Stimulated activated CD8-positive, alpha-beta memory T cell treated with anti-CD3 and anti-CD28 coated beads, Interleukin-15, amount 100 ng/mL, for 24 hours (primary cell): ENCODE measurements around the gene RNF115.
"Not testable (repeated sequence)": the region's sequence is repeated elsewhere in the genome, so short reads cannot be mapped to it uniquely, and the experiment has no call there.

Experiments used
- DNase-seq: peaks from one replicate; pipeline ENCODE4 v3.0.0-alpha.2; 2020; ENCODE audit warnings: low read depth

Gene RNF115

DNA sequence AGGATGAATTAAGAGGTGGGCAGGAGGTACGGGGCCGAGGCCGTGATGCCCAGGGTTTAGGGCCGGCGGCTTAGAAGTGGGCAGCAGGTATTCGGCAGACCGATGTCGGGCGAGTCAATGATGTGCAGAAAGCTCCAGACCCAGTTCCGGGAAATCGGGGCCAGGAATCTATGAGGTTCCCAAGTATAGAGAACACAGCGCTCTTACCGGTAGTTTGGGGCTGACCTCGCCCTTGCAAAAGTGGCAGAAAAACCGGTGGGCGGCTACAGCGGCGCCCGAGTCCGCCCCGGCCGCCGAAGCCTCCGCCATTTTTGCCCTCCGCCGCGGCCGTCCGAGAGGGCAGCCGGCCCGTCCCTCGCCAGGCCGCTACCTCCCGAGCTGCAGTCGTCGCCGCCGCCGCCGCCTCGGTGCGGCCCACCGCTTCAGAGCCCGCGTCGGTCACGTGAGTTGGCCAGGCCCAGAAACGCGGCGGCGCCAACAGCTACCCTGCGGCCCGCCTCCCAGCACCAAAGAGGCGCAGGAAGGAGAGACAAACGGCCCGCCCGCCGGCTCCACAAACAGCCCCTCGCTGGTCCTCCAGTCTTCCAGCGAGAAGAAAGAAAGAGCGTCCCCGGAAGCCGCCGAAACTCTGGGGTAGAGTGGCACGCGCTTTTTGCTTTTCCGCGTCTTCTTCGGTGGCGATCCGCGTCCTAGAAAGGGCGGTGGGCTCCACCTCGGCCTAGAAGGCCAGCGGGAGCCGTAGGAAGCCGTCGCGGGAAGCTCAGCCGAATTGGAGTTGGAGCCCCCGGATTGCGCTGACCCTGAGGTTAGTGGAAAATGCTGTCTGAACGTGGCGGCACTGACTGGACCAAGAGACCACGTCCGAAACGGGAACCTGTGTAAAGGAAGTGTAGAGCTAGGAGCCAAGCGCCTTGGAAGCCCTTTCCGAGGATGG is at the start of gene RNF115, which contains the start of gene POLR3C:
Gene RNF115 (minus strand): TSS at position 531 of the 934 bp plus-strand sequence. CDS start 222 bp downstream, at position 309.
Gene POLR3C (plus strand): TSS at position 636 of the 934 bp plus-strand sequence. CDS start 1,577 bp downstream, outside the sequence.
- DNase-seq = peak; percentile 56

- DNase-seq = peak; percentile 16
These were observed 48.4 kb upstream of the RNF115 start for GRCh38 chr1:145871994-145872924.

DNA sequence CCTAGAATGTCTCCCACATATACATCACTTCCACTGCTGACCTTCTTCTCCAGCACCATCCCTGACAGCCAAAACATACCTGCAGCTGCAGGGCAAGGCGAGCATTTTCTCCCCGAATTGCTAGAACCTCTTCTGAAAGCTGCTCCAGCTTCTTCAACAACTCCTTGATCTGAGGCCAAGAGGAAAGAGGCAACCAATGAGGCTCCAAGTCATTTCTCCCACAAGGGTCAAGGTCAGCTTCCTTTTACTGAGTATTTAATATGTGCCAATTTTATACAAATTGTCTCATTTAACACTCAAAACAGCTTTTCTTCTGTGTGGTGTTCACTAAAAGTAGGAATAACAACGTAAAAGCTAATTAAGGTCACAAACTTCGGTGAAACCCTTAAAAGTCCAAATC is 44.3 kb upstream of the RNF115 start:
- DNase-seq = no peak

DNA sequence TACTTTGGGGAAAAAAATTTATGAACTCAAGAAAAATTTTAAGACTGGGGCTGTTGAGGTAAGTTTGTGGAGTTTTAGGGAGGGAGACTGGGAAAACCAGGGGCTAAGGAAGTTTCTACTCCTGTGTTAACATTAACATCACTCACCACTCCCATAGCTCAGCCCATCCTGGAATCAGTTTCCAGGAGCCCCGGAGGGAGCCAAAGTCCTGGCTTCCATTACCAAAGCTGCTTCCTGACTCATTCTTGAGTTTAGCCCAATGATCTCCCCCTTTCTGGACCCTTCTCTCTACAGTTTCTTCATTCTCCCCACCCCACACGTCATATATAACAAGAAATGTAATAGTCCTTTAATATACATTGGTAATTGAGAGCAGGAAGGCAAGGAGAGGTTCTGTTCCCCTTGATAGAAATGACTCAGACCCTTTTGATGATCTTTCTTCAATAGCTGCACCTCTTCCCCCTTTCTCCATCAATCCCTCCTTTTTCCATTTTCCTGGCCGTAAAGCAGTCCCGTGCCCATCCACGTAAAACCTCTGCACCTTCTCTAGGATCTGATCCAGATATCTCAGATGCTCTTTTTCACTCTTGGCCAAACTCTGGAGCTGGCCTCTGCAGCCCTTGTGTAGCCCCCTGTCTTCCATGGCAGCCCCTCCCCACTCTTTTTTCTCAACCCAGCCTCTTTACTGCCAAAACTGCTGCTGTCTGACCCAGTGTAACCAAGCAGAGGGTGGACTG is 39.6 kb upstream of the RNF115 start:
- no peak for DNase-seq

DNA sequence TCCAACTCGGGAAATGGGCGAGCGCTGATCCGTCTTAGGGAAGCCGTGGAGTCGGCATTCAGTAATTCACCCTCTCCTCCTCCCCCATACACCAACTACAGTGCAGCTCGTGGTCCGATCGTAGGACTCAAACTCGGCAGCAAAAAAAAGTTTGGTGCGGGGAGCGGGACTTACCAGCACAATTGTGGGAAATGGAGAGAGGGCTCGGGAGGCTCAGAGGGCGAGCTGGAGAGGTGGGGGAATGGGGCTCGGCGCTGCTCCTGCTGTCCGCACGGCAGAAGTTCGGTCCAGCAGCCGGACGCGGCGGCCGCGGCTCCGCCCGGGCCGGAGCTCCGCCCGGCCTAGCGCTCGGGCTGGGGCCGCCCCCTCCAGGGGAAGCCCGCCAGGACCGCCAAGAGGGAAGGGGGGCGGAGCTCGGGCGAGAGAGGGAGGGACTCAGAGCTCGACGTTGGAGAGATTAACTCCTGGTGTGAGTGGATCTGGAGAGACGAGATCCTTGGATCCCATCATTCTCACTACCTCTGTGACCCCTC is 35.7 kb upstream of the RNF115 start:
- peak; percentile 55 for DNase-seq

- DNase-seq = peak; percentile 74
These were observed 35.1 kb upstream of the RNF115 start, which contains the start of gene PIAS3 for GRCh38 chr1:145858901-145859490. Gene PIAS3 (minus strand): TSS chr1:145859081. CDS start chr1:145858990, 91 bp downstream.

GRCh38 chr1:145858238-145858900 is 34.5 kb upstream of the RNF115 start:
- no peak for DNase-seq

GRCh38 chr1:145857170-145857569 is 33.3 kb upstream of the RNF115 start:
- no peak for DNase-seq

DNA sequence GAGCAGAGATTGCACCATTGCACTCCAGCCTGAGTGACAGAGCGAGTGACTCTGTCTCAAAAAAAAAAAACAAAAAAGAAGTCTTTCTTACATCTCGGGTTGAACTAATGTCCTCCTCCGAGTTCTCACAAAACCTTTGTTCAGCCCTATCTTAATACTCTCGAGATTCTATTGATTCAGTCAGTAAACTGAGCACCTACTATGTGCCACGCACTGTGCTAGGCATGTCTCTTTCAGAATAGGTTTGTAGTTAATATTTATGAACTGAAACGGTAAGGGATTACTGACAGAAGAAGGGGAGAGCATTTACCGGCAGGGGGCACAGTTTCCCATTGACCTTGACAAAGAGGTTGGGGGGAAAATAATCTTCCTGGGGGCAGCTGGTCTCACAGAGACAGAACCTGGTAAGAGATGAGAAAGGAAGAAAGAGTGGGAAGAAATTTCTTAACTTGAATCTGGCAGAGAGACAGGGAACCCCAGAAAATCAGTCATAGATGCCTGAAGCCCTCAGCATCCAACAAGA is 31.6 kb upstream of the RNF115 start:
- no peak for DNase-seq

GRCh38 chr1:145849356-145850160 is 25.7 kb upstream of the RNF115 start:
- DNase-seq = no peak

- DNase-seq = no peak
These were observed 23.9 kb upstream of the RNF115 start for GRCh38 chr1:145847827-145848226.

DNA sequence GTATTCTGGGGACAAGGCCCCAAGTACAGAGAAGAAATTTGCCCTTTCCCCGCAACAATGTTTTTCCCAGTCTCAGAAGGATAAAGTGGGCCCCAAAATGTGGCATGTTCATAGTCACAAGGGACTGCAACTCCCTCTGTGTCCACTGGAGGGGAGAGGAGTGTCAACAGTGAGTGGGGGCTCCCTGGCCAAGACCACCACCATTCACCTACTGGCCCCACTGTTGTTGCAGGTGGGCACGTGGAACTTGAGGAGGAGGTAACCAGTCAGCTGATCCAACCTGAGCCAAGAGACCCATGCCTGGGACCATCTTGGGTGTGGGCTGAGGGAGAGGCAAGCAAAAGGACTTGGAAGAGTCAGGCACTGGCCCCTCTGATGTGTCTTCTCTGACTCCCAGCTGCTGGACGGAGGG is 22.3 kb upstream of the RNF115 start:
- DNase-seq = no peak

DNA sequence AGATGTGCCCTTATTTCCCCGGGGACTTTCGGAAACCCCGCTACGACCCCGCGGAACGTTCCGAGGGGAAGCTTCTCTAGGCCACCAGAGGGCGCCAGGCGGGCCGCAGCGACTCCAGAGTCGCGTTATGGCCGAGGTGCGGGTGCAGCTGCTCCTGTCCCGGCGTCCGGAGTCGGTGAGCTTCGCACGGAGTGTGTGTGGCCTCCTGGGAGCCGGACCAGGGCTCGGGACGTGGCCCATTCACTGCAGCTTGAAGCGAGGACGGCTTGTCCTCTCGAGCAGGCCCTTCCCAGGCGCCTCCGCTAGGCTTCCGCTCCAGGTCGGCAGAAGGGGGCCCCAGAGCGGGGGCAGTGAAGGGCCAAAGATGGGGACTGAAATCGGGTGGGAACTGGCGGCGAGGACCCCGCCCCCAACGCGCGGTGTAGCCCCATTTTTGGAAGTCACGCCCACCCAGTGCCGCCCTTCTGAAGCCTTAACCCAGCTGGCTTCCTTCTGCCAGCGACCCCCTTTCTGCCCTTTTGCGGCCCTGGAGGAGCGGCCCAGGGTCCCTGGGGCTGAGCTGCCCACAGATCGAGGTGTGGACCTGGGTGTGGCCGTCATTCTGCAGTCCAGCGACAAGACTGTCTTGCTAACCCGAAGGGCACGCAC is 21.7 kb upstream of the RNF115 start, which contains the start of gene NUDT17:
Gene NUDT17 (plus strand): TSS at position 117 of the 648 bp plus-strand sequence. CDS start 11 bp downstream, at position 128.
- DNase-seq = peak; percentile 55

GRCh38 chr1:145845144-145845513 is 21.2 kb upstream of the RNF115 start:
- no peak for DNase-seq

DNA sequence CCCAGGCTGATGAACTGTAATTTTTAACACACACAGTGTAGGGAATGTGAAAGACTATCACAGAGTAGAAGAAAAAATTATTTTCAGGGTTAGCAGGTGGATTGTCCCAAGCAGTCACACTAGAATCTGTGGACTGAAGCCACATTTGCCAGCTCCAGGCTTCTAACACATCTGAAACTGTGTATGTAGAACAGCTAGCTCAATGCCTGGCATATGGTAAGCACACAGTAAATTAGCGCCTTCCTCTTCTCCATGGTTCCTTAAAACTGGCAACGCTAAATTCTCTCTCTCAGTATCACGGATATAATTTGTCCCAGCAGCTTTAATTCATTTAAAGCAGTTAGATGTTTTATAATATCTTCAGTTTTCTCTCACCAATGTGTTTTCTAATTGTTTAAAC is 19.1 kb upstream of the RNF115 start:
- DNase-seq = no peak

DNA sequence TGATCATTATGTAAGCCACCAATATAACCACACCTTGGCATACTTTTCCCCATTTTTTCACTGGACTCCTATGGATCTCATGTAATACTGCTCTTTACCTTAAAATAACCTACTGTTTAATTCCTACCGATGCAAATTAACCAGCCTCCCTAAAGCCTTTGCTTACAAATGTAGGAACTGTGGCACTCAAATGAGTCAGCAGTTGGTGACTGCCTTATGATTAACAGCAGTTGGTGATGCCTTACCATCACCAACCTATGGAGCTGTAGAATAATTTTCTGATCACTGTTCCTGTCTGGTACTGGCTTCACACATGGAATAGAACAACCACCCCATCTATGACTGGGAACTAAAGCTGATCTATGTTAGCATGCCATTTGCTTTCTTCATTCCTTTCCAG is 13.8 kb upstream of the RNF115 start:
- DNase-seq = no peak

GRCh38 chr1:145830810-145831209 is 6.9 kb upstream of the RNF115 start:
- DNase-seq = not testable (repeated sequence)

- DNase-seq = no peak
These were observed 4.6 kb upstream of the RNF115 start for GRCh38 chr1:145828367-145829026.
